GM10266 (cell line): ENCODE measurements around the gene PALLD.

Experiments
- DNase-seq: peaks from one replicate; pipeline ENCODE4 v3.0.0; 2012; ENCODE audit errors: extremely low spot score
- CTCF ChIP-seq: IDR thresholded peaks from 2 replicates; pipeline ENCODE4 v1.5.1; 2012; ENCODE audit warnings: mild to moderate bottlenecking, low read depth; ENCODE audit not compliant: control insufficient read depth, insufficient read depth; ENCODE audit errors: missing control alignments

PALLD gene

GRCh38 chr4:168612450-168613135 lies 115.7 kb downstream of the PALLD start:
- no peak for TF ChIP-seq CTCF
- DNase-seq = no peak

- TF ChIP-seq CTCF = no peak
- no peak for DNase-seq
These were observed 117.0 kb downstream of the PALLD start for GRCh38 chr4:168613869-168614268.

- no peak for DNase-seq
These were observed 117.6 kb downstream of the PALLD start for GRCh38 chr4:168614281-168615057.

GRCh38 chr4:168615294-168616065 lies 118.6 kb downstream of the PALLD start:
- no peak for TF ChIP-seq CTCF
- no peak for DNase-seq

More at GRCh38 chr4:168614281-168615057, 117.6 kb downstream of the PALLD start:
- no peak for TF ChIP-seq CTCF

- DNase-seq = no peak
These were observed 121.9 kb downstream of the PALLD start for GRCh38 chr4:168618577-168619265.

GRCh38 chr4:168619266-168619631 lies 122.4 kb downstream of the PALLD start:
- DNase-seq = no peak
- no peak for TF ChIP-seq CTCF

More at GRCh38 chr4:168618577-168619265, 121.9 kb downstream of the PALLD start:
- no peak for TF ChIP-seq CTCF
